Tibial nerve (tissue), 4 donors: ENCODE data around the gene PRKG1.

Experiments used
- CTCF ChIP-seq, 5 experiments: fragments of 200-600 bp in 3 of 5; fragments of 450-650 bp in 2 of 5; sonication (generic) in 3 of 5; IDR thresholded peaks; one replicate each; pipeline ENCODE4 v1.5.1; 2016 to 2019; ENCODE audit warnings: antibody characterized with exemption in 5 of 5, mild to moderate bottlenecking in 3 of 5, moderate library complexity in 2 of 5
- EP300 ChIP-seq, 2 donors: sonication (generic); formaldehyde crosslinking; IDR thresholded peaks; one replicate each; pipeline ENCODE4 v1.6.1; 2017; ENCODE audit warnings: antibody characterized with exemption in 2 of 2, mild to moderate bottlenecking in 1 of 2
- POLR2A ChIP-seq, 2 donors: fragments of 450-650 bp; IDR thresholded peaks; one replicate each; pipeline ENCODE4 v1.6.1; 2017; ENCODE audit warnings: antibody characterized with exemption in 2 of 2, mild to moderate bottlenecking in 2 of 2, moderate library complexity in 2 of 2

GRCh38 chr10:51364674-51365073 lies 290.4 kb downstream of the PRKG1 start:
- TF ChIP-seq EP300 (IDR thresholded peaks at IDR 0.05), result no peak
- TF ChIP-seq POLR2A (IDR thresholded peaks at IDR 0.05), result no peak
- no peak for TF ChIP-seq CTCF (IDR thresholded peaks at IDR 0.05)
